Vagina (tissue), 2 donors: ENCODE data around the gene RABL3. TPM values are rescaled to one million over a fixed set of nuclear protein-coding genes. Genes with fewer than 3 reads are reported as not detected.
"Not testable (repeated sequence)": the region's sequence is repeated elsewhere in the genome, so short reads cannot be mapped to it uniquely, and the experiment has no call there.

ENCODE experiments used
- DNase-seq, 2 donors: peaks; one replicate each; pipeline ENCODE4 v3.0.0-alpha.2; 2017; ENCODE audit errors: extremely low spot score in 2 of 2
- H3K27ac ChIP-seq: fragments of 200-600 bp; sonication (generic); one replicate; pipeline ENCODE4 v1.5.1; 2019
- H3K27me3 ChIP-seq: fragments of 200-600 bp; sonication (generic); one replicate; pipeline ENCODE4 v1.5.1; 2019
- H3K36me3 ChIP-seq, 2 donors: fragments of 200-600 bp; sonication (generic); one replicate each; pipeline ENCODE4 v1.5.1; 2017 to 2019
- H3K4me1 ChIP-seq: fragments of 200-600 bp; sonication (generic); one replicate; pipeline ENCODE4 v1.5.1; 2019
- H3K4me3 ChIP-seq, 2 donors: fragments of 200-600 bp; sonication (generic); 1 replicate in 1 of 2; 2 replicates in 1 of 2; pipeline ENCODE4 v1.5.1; 2016 to 2019
- H3K9me3 ChIP-seq: fragments of 200-600 bp; sonication (generic); one replicate; pipeline ENCODE4 v1.5.1; 2019
- CTCF ChIP-seq, 3 experiments: fragments of 450-650 bp in 2 of 3; fragments of 200-600 bp in 1 of 3; sonication (generic) in 1 of 3; IDR thresholded peaks; one replicate each; pipeline ENCODE4 v1.5.1; 2017 to 2019; ENCODE audit warnings: antibody characterized with exemption in 3 of 3, mild to moderate bottlenecking in 2 of 3, moderate library complexity in 2 of 3
- POLR2A ChIP-seq, 2 donors: fragments of 450-650 bp; IDR thresholded peaks; one replicate each; pipeline ENCODE4 v1.6.1; 2017; ENCODE audit warnings: antibody characterized with exemption in 2 of 2, mild to moderate bottlenecking in 2 of 2, moderate library complexity in 2 of 2
- POLR2AphosphoS5 ChIP-seq, 2 donors: sonication (generic); formaldehyde crosslinking; IDR thresholded peaks; one replicate each; pipeline ENCODE4 v1.9.0; 2017; ENCODE audit warnings: antibody characterized with exemption in 2 of 2, mild to moderate bottlenecking in 2 of 2, low read depth in 1 of 2; ENCODE audit not compliant: insufficient read depth in 1 of 2
- intact Hi-C: fragments of 100-400 bp; cut with DNase I; formaldehyde crosslinking; loops from one replicate; pipeline ENCODE4 v1.15.1; 2023
- total RNA-seq: library from RNA; depleted of rRNA; stranded (reverse); fragments of >200 nt; gene quantifications from one replicate; pipeline ENCODE4 v1.2.3, GENCODE V29; 2016

RABL3 gene
- 12.8 TPM for total RNA-seq

GRCh38 chr3:120742198-120742848 lies at the start of gene RABL3, which contains the start of gene GTF2E1:
Gene RABL3 (minus strand): TSS chr3:120742516. CDS start chr3:120742507, 9 bp downstream.
Gene GTF2E1 (plus strand): TSS chr3:120742744. CDS start chr3:120750553, 7,809 bp downstream.
- H3K4me1 ChIP-seq: peaks cover 12% of the 10 kb centered on the region
- peak; percentile 100 for DNase-seq
- peak within 1 kb of the TSS; percentile 72 to 83 for H3K4me3 ChIP-seq
- TF ChIP-seq POLR2AphosphoS5 (IDR thresholded peaks at IDR 0.05; ENCODE audit: insufficient read depth in 1 of 2, low read depth in 1 of 2) (peak; percentile 82 to 89), CTCF (IDR thresholded peaks at IDR 0.05) (no peak), POLR2A (IDR thresholded peaks at IDR 0.05) (peak in 1 of 2 donors; percentile 41)
- peak within 1 kb of the TSS; percentile 94 for H3K27ac ChIP-seq
- no peaks in the 10 kb centered on the region for H3K27me3 ChIP-seq
- H3K9me3 ChIP-seq: no peaks in the 10 kb centered on the region
- H3K36me3 ChIP-seq: no peaks in the 10 kb centered on the region
- intact Hi-C loops: loop anchor here (10.0 kb wide), 2 partner anchors 148 to 648 kb away; partner anchors contain the start of genes GSK3B and NDUFB4

GRCh38 chr3:120791913-120792312 lies 49.6 kb upstream of the RABL3 start:
- no peak overlapping the region for H3K4me3 ChIP-seq

GRCh38 chr3:120791010-120791409 lies 48.7 kb upstream of the RABL3 start:
- intact Hi-C loops: no loop called here
- no peak for DNase-seq

More at GRCh38 chr3:120791913-120792312, 49.6 kb upstream of the RABL3 start:
- Histone ChIP-seq H3K27ac (no peak overlapping the region), H3K9me3 (no peaks in the 10 kb centered on the region), H3K4me1 (no peaks in the 10 kb centered on the region), H3K36me3 (no peaks in the 10 kb centered on the region), H3K27me3 (no peaks in the 10 kb centered on the region)
- no peak for TF ChIP-seq CTCF (IDR thresholded peaks at IDR 0.05)
- no peak for TF ChIP-seq POLR2AphosphoS5 (IDR thresholded peaks at IDR 0.05; ENCODE audit: insufficient read depth in 1 of 2, low read depth in 1 of 2)
- TF ChIP-seq POLR2A (IDR thresholded peaks at IDR 0.05): no peak
- intact Hi-C loops: no loop called here
- no peak for DNase-seq

GRCh38 chr3:120785832-120786231 lies 43.5 kb upstream of the RABL3 start:
- H3K4me1 ChIP-seq, H3K9me3 ChIP-seq, H3K4me3 ChIP-seq, H3K36me3 ChIP-seq, H3K27ac ChIP-seq, H3K27me3 ChIP-seq, DNase-seq, intact Hi-C loops: not testable (repeated sequence)

More at GRCh38 chr3:120791010-120791409, 48.7 kb upstream of the RABL3 start:
- Histone ChIP-seq H3K4me1 (no peaks in the 10 kb centered on the region), H3K36me3 (no peaks in the 10 kb centered on the region), H3K27me3 (no peaks in the 10 kb centered on the region), H3K9me3 (no peaks in the 10 kb centered on the region), H3K4me3 (no peak overlapping the region), H3K27ac (no peak overlapping the region)
- TF ChIP-seq CTCF (IDR thresholded peaks at IDR 0.05): no peak
- TF ChIP-seq POLR2AphosphoS5 (IDR thresholded peaks at IDR 0.05; ENCODE audit: insufficient read depth in 1 of 2, low read depth in 1 of 2): no peak
- no peak for TF ChIP-seq POLR2A (IDR thresholded peaks at IDR 0.05)

GRCh38 chr3:120780977-120781376 lies 38.7 kb upstream of the RABL3 start:
- TF ChIP-seq CTCF (IDR thresholded peaks at IDR 0.05) (no peak), POLR2AphosphoS5 (IDR thresholded peaks at IDR 0.05; ENCODE audit: insufficient read depth in 1 of 2, low read depth in 1 of 2) (no peak), POLR2A (IDR thresholded peaks at IDR 0.05) (no peak)
- H3K27ac ChIP-seq: no peak overlapping the region
- H3K9me3 ChIP-seq: no peaks in the 10 kb centered on the region
- no peak overlapping the region for H3K4me3 ChIP-seq
- H3K27me3 ChIP-seq: no peaks in the 10 kb centered on the region
- DNase-seq: no peak
- H3K36me3 ChIP-seq: peaks cover 0 to 28% of the 10 kb centered on the region in 2 donors
- intact Hi-C loops: no loop called here
- no peaks in the 10 kb centered on the region for H3K4me1 ChIP-seq
